SU-DHL-6 (cell line): ENCODE data around the gene SARDH.

ENCODE experiments used
- H2AFZ ChIP-seq: fragments of 200-600 bp; sonication (generic); 2 replicates; pipeline ENCODE4 v1.6.1; 2014; ENCODE audit warnings: low read depth, mild to moderate bottlenecking, moderate library complexity, mixed read lengths, antibody characterized with exemption, low read length; ENCODE audit not compliant: severe bottlenecking
- H3F3A ChIP-seq: fragments of 200-600 bp; shearing (Covaris generic); 2 replicates; pipeline ENCODE4 v1.6.0; 2016; ENCODE audit warnings: antibody characterized with exemption, mild to moderate bottlenecking; ENCODE audit not compliant: insufficient read depth
- H3K27ac ChIP-seq: fragments of 200-600 bp; sonication (generic); 2 replicates; pipeline ENCODE4 v1.5.1; 2016; ENCODE audit warnings: low read depth, mild to moderate bottlenecking, low read length, moderate library complexity, mixed read lengths
- H3K27me3 ChIP-seq: fragments of 200-600 bp; sonication (generic), shearing (Covaris generic); 2 replicates; pipeline ENCODE4 v1.6.0; 2014; ENCODE audit warnings: mild to moderate bottlenecking, low read length
- H3K36me3 ChIP-seq: fragments of 200-600 bp; sonication (generic); 2 replicates; pipeline ENCODE4 v1.6.1; 2014; ENCODE audit warnings: mild to moderate bottlenecking, low read length, mixed read lengths
- H3K4me2 ChIP-seq: fragments of 300-600, 200-600 bp; shearing (Covaris generic), sonication (generic); 2 replicates; pipeline ENCODE4 v1.6.0; 2014; ENCODE audit warnings: low read length, low read depth, mild to moderate bottlenecking; ENCODE audit not compliant: poor library complexity, severe bottlenecking
- H3K4me3 ChIP-seq: fragments of 200-600 bp; sonication (generic); 2 replicates; pipeline ENCODE4 v1.5.1; 2014; ENCODE audit warnings: antibody characterized with exemption, low read length, mild to moderate bottlenecking, mixed read lengths; ENCODE audit not compliant: insufficient read depth, poor library complexity, severe bottlenecking
- H3K79me2 ChIP-seq: fragments of 200-600 bp; sonication (generic); 2 replicates; pipeline ENCODE4 v1.6.1; 2014; ENCODE audit warnings: mild to moderate bottlenecking, low read length, moderate library complexity; ENCODE audit not compliant: insufficient read depth
- H3K9ac ChIP-seq: fragments of 200-600 bp; sonication (generic); 2 replicates; pipeline ENCODE4 v1.7.0; 2014; ENCODE audit warnings: mild to moderate bottlenecking, low read length
- H3K9me2 ChIP-seq: fragments of 200-600 bp; sonication (generic); replicated peaks from 2 replicates; pipeline ENCODE4 v1.6.1; 2014; ENCODE audit warnings: low read length; ENCODE audit not compliant: insufficient read depth
- H3K9me3 ChIP-seq: fragments of 200-600 bp; sonication (generic); 2 replicates; pipeline ENCODE4 v1.6.1; 2014; ENCODE audit warnings: low read length, mixed read lengths; ENCODE audit not compliant: insufficient read depth
- H4K20me1 ChIP-seq: fragments of 200-600 bp; sonication (generic); 2 replicates; pipeline ENCODE4 v1.6.1; 2014; ENCODE audit warnings: low read depth, mild to moderate bottlenecking, antibody characterized with exemption, low read length, moderate library complexity, mixed read lengths
- EZH2phosphoT487 ChIP-seq: fragments of 200-600 bp; sonication (generic), shearing (Covaris generic); conservative IDR thresholded peaks from 2 replicates; pipeline ENCODE4 v1.6.1; 2018; ENCODE audit warnings: mild to moderate bottlenecking, antibody characterized with exemption, low read length, moderate library complexity, mixed read lengths
- TF ChIP-seq, protein P1 (sequence below): fragments of 200-600 bp; sonication (generic); IDR thresholded peaks from one replicate; pipeline ENCODE4 v1.5.1; 2017; ENCODE audit warnings: antibody characterized with exemption, mild to moderate bottlenecking, low read length, moderate library complexity; ENCODE audit not compliant: insufficient read depth, poor library complexity, severe bottlenecking

The SARDH gene

DNA sequence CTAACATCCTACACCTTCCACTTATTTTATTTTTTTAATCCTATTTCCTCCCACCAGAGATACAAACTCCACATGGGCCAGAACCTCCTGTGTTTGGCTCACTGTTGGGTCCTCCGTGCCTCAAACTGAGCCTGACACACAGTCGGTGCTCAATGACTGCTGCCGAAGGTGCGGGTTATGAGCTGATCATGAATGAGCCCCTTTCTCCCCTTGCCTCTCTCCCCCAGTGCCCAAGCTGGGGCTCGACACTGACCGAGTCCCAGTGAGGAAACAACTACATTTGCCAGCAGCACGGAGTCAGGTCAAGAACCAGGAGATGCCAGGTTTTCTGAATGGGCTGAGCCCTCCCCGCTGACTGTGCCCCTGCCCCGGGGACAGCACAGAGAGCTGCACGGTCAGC is 45.0 kb downstream of the SARDH start:
- no peaks in the 10 kb centered on the region for H3K36me3 ChIP-seq

GRCh38 chr9:133692364-133692985 is 45.7 kb downstream of the SARDH start:
- H3K36me3 ChIP-seq, result no peaks in the 10 kb centered on the region
- H3K9ac ChIP-seq, result no peak overlapping the region
- H3K9me3 ChIP-seq, result no peaks in the 10 kb centered on the region
- H3F3A ChIP-seq, result no peaks in the 10 kb centered on the region
- no peaks in the 10 kb centered on the region for H3K27me3 ChIP-seq
- H3K27ac ChIP-seq, result no peak overlapping the region
- H4K20me1 ChIP-seq, result no peaks in the 10 kb centered on the region
- H3K9me2 ChIP-seq, result no peaks in the 10 kb centered on the region
- no peak overlapping the region for H3K4me2 ChIP-seq
- no peak overlapping the region for H3K4me3 ChIP-seq
- no peak overlapping the region for H2AFZ ChIP-seq
- TF ChIP-seq, protein P1, sequence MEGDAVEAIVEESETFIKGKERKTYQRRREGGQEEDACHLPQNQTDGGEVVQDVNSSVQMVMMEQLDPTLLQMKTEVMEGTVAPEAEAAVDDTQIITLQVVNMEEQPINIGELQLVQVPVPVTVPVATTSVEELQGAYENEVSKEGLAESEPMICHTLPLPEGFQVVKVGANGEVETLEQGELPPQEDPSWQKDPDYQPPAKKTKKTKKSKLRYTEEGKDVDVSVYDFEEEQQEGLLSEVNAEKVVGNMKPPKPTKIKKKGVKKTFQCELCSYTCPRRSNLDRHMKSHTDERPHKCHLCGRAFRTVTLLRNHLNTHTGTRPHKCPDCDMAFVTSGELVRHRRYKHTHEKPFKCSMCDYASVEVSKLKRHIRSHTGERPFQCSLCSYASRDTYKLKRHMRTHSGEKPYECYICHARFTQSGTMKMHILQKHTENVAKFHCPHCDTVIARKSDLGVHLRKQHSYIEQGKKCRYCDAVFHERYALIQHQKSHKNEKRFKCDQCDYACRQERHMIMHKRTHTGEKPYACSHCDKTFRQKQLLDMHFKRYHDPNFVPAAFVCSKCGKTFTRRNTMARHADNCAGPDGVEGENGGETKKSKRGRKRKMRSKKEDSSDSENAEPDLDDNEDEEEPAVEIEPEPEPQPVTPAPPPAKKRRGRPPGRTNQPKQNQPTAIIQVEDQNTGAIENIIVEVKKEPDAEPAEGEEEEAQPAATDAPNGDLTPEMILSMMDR, result no peak
- no peak for TF ChIP-seq EZH2phosphoT487
- no peaks in the 10 kb centered on the region for H3K79me2 ChIP-seq

More for the DNA sequence above, 45.0 kb downstream of the SARDH start:
- no peaks in the 10 kb centered on the region for H3K27me3 ChIP-seq
- H3K9ac ChIP-seq, result no peak overlapping the region
- no peaks in the 10 kb centered on the region for H3K79me2 ChIP-seq
- no peak overlapping the region for H3K4me3 ChIP-seq
- no peaks in the 10 kb centered on the region for H3F3A ChIP-seq
- no peak overlapping the region for H3K4me2 ChIP-seq
- no peak for TF ChIP-seq EZH2phosphoT487
- TF ChIP-seq, protein P1, result no peak
- no peaks in the 10 kb centered on the region for H3K9me2 ChIP-seq
- H4K20me1 ChIP-seq, result no peaks in the 10 kb centered on the region
- no peaks in the 10 kb centered on the region for H3K9me3 ChIP-seq
- no peak overlapping the region for H2AFZ ChIP-seq
- H3K27ac ChIP-seq, result no peak overlapping the region

DNA sequence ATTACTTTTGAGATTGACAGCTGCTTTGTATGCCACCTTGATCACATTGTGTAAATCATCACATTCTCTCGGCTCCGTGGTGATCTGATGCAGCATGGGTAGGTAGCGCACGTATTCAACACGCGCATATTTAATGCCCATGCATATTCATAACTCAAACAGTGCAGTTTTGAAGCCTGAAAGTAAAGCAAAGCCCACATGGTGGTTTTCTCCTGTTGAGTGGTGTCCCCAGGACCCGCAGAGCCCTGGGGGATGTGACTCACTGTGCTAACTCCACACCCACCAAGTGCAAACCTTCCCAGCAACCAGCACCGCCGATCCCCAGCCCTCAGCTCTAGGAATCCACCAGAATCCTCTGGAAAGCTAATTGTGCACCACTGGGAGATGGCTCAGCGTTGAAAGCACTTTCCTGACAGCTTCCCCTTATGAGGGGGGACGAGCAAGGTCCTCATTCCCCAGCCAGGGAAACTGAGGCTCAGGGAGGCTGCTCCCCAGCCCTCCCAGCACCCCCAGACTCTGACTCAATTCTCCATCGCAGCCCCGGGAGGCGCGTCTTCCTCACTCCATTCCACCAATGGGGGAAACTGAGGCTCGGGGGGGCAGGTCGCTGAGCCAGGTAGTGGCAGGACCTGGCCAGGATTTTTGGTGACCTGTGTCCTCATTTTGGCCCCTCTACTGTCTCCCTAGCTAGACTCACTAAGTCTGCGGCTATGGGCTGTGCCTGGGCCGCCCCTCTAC is 46.4 kb downstream of the SARDH start:
- H3K9me2 ChIP-seq, result no peaks in the 10 kb centered on the region
- H3K9me3 ChIP-seq, result no peaks in the 10 kb centered on the region
- H3K27me3 ChIP-seq, result no peaks in the 10 kb centered on the region
- no peak overlapping the region for H3K4me3 ChIP-seq
- no peak overlapping the region for H3K9ac ChIP-seq
- H3K79me2 ChIP-seq, result no peaks in the 10 kb centered on the region
- H3K27ac ChIP-seq, result no peak overlapping the region
- no peaks in the 10 kb centered on the region for H4K20me1 ChIP-seq
- H3K4me2 ChIP-seq, result no peak overlapping the region
- H3K36me3 ChIP-seq, result no peaks in the 10 kb centered on the region
- TF ChIP-seq, protein P1, result no peak
- TF ChIP-seq EZH2phosphoT487, result no peak
- H2AFZ ChIP-seq, result no peak overlapping the region
- no peaks in the 10 kb centered on the region for H3F3A ChIP-seq
